HG02763 (cell line): ENCODE data around the gene FAM181A.

ENCODE experiments used
- ATAC-seq: cut with Tn5 transposase; IDR thresholded peaks from one replicate; pipeline ENCODE4 v1.9.1; 2021; ENCODE audit warnings: mild to moderate bottlenecking, moderate library complexity; ENCODE audit not compliant: unreplicated experiment

FAM181A gene

DNA sequence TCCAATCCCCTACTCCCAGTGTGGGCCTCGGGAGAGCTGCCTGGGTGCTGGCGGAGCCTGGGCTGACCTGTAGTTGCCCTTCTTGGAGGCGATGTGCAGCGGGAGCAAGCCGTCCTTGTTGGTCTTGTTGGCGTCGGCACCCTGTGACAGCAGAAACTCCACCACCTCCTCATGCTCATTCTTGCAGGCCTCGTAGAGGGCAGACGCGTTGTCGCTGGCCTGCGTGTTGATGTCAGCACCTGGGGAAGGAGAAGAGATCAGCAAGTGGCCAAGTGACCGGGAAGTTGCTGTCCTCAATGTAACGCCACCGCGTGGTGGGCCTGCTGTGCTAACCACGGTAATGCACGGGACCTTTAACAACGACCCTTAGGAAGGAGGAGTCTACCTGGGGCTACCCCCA, 20.1 kb downstream of the FAM181A start:
- ATAC-seq, result no peak

DNA sequence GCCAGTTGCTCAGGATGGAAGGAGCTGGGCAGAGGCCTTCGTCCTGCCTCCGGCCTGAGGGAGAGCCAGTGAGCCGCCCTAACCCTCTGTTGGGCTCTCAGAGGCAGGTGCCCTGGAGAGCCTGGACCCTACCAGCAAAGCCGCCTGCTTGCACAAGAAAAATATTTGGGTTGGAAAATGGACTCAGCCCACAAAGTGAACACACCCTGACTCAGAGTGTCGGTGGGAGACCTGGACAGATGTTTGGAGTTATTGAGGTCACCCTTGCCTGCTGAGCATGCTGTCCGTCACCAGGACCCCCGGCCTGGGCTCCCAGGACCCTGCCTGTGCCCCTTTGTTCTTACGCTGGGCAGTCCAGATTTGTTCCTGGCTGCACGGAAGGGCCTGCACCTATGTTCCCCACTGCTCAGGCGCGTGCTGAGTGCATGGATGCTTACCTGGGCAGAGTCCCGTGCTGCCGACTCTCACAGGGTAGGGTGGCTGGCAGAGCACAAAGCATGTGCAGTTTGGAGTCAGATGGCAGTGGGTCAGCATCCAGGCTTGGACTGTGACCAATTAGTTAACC, 22.4 kb downstream of the FAM181A start:
- ATAC-seq, result no peak

DNA sequence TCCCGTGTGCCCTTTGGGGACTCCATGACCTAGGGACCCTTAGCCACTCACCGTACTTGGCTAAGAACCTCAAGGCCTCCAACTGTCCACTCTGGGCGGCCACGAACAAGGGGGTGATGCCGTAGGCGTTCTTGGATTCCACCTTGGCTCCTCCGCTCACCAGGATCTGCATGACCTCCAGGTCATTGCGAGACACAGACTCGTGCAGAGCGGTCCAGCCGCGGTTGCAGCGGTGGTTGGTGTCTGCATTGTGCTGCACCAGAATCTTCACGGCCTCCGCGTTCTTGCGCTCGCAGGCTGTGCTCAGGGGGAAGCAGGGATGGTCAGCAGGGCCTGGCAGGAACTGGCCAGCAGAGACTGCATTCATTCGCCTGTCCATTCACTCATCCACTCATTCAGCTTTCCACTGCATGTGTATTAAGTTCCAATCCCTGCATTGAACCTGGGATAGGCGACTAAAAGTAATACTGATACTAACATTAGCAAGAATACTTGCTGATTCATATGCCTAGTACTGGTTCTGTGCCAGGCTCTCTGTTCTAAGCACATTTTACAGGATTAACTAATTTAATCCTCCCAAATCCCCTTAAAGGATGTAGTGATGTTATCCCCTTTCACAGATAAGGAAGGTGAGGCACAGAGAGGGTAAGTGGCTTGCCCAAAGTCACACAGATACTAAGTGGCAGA, 23.9 kb downstream of the FAM181A start:
- ATAC-seq, result no peak

DNA sequence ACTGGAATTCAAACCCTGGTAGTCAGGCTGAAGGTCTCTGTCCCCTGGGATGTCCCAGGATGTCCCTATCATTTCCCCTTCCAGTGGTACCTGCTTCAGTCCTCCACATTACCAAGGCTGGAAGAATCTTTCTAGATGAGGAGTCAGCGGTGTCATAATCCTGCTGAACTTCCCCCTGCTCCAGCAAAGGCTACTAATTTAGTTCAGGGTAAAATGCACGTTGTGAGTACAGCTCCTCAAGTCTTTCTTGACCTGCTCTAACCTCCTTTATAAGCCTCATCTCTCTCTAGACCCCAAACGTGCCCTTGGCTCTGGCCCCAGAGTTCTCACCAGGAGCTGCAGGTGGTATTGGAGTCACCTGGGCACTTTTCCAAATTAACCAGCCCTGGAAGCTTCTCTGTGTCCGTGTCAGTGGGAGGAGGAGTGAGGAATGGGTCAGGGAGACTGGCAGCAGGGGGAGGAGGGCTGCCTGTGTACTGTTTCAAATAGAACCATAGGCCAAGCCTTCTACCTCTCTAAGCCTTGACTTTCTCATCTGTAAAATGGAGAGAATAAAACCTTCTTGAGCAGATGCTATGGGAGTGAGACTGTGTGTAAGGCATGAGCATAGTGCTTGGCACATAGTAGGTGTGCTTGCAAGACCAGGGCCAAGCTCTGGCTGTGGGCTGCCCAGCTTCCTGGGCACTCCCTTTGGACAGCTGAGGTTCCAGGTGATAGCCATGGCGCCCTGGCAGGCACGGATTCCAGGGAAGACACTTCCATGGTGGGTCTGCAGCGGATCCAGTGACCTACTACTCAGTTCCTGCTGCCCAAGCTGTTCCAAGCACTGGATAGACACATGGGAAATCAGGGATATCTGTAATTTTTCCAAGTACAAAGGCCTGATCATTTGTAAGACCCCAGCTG, 24.7 kb downstream of the FAM181A start:
- no peak for ATAC-seq

DNA sequence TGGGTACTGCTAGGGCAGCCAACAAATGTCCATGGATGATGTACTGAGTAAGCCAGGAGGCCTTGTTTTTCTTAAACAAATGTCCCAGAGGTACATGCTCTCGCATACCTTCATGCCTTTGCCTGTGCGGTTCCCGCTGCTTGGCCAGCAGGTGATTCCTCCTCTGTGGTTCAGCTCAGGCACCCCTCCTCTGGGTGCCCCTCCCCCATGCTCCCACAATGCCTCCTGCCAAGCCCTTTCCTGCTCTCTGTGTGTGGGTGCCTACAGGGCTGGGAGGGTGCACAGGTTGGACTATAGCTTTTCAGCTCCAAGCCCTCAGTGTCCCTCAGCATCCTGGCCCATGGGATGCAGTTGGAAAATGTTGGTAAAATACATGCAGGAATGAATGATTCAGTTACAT, 25.7 kb downstream of the FAM181A start:
- ATAC-seq, result no peak

DNA sequence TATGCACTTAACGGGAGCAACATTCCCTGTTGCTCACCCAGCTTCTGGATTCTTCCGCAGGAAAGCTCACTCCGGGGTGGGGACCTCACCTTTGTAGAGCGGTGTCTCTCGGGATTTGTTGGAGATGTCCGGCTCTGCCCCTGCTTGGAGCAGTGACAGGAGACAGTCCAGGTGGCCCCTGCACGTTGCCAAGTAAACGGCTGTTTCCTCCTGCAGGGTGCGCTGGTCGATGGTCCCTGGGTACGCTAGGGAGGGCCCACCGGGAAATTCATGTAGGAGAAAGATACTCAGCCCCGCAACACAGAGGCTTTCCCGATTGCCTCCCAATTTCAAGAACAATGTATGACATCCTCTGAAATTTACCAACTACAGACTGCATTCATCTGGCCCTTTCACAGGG, 26.1 kb downstream of the FAM181A start:
- ATAC-seq, result no peak

DNA sequence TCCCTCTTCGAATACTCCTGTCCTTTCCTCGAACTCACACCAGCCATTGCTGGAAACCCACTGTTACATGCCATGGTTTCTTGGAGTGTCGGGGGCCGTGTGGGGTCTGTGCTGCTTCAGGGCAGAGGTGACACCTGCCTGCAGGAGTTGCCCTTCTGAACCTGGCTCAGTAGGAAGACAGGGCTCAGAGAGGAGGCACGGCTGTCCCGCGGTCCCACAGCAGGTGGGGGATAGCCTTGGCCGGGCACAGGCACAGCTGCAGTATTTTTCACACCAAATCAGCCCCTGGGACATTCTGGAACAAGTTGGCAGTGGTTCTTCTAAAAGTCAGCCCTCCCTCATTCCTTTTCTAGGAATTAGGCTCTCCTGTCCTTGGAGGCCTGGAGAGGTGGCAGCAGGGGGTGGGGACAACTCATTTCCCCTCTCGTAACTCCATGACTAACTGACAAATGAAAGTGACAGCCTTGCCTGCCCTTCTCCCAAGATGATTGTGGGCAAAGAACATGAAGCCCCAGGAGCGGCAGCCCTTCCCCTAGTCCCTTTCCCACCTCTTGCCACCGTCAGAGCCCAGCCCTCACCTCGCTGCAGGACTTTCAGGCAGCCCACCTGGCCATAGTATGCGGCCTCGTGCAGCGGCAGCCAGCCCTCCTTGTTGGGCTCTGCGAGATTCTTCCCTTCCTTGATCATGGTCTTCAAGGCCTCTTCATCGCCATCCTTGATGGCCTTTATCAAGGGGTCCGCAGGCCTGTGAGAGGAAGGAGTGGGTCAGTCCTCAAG, 26.8 kb downstream of the FAM181A start:
- ATAC-seq, result no peak

DNA sequence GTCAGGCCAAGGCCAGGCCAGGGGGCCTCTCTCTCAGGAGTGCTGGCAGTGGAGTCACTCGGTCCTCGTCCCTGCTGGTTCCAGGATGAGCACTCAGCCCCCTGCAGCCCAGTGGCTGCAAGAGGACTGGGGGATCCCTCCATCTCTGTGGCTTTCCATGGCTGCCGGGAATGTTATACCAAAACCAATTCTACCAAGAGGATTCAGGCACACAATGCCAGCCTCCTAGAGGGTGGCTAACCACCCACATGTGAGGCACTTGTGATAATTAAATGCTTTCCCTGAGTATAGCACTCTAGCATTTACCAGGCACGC, 27.3 kb downstream of the FAM181A start:
- no peak for ATAC-seq

DNA sequence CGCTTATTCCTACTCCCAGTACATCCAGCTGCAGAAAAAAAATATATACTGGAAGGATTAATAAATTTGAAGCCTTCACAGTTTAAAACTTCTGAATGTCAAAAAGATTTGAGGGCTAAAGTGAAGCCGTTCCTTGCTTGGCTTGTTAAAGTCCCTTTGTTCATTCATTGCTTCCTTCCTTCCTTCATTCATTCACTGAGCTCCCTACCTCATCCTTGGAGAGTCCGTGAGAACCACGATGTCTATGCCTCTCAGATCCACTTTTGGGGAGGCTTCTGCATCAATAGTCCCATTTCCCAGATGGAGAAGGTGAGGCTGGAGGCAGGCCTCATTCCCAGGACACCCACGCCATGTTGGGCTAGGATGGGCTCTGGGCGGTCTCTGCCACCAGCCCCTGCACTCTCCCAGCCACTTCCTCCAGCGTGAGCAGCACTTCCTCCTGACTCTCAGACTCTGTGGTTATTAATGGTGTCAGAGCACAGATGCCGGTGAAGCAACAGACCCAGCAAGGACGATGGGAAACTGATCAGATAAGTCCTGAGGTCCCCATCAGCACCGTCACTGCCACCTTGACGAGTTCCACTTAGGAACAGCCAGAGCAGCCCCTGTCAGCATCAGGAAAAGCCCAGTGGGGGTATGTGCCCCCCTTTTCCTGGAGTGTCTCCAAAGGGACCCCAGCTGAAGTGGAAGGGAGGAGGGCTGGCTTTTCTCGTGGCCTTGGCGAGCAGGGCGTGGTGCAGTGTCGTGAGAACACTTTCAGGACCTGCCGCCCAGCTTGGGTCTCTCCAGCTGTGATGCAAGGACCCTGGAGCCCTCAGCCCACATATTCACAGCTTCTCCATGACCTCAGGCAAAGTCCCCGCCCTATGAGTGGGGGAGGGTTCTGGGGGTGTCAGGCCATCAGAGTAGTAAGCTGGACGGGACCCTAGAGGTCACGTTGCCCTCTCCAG, 28.0 kb downstream of the FAM181A start:
- ATAC-seq, result no peak

DNA sequence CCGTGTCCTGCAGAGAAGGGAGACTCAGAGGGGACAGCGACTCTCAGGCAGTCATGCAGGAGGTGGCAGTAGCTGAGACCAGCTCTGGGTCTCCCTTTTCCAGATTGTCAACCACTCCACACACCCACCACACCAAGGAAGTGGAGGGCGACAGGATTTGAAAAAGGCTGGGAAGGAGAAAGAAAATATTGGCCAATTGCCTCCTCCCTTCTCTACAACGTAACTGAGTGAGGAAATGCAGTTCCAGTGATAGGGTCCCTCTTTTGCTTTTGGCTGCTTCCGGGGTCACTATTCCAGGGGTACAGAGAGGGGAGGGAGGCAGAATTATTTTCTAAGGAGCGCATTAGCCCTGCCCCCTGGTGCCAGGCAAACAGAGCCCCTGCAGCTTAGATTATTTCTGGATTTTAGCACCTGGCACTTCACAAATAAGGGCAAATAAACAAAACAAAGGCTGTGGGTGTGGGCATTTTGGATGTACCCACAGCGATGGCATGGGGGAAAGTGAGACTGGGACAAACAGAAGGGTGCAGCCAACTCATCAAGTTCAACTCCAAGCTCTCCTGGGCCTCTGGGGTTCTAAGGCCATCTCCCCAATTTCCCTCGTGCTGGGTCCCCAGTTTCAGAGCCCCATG, 28.8 kb downstream of the FAM181A start:
- ATAC-seq, result no peak

DNA sequence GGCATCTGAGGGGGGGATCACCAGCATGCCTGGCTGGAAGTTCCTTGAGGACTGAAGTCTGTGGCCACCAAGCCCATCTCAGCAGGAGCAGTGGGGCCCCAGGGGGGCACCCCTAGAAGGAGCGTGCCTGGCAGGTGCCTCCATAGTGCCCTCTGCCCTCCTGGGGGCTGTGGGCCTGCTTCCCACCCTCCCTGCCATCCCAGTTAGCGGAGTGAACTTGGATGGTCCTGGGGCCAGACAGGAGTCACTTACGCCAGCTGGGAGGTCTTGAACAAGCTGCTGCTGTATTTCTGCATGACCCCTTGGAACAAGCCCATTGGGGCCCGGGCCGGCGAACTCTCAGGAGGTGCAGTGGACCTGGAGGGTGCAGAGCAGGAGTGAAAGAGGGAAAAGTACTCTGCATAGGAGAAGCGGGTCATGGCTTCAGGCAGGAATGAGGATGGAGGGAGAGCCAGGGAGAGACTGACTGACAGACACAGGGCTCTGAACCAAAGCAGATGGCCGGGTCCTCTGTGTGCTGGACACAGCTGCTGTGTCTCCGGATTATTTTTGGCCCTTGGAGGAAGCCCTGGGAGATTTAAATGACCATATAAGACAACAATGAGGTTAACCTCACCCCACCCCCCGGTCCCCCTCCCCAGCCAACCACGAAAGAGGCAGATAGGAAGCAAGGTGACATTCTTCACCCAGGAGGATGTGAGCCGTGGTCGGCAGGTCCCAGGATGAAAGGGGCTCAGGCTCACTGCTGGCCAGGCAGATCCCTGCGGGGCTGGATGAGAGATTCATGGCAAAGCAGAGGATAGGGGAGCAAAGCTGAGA, 29.6 kb downstream of the FAM181A start:
- no peak for ATAC-seq

DNA sequence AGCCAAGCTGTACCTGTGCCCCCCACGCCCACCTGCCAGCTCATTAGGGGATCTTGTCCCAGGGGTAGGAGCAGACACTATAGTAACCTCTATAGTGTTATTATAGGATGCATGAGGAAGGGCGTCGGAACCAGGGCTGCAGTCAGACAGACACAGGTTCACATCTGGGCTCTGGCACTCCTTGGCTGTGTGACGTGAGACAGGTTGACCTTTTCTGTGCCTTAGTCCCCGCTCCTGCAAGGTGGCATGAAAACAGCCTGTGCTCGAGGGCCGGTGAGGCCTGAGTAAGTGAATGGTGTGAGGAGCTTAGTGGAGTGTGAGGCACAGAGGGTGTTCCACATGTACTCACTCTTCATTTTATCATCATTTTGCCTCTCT, 30.2 kb downstream of the FAM181A start:
- ATAC-seq, result no peak

DNA sequence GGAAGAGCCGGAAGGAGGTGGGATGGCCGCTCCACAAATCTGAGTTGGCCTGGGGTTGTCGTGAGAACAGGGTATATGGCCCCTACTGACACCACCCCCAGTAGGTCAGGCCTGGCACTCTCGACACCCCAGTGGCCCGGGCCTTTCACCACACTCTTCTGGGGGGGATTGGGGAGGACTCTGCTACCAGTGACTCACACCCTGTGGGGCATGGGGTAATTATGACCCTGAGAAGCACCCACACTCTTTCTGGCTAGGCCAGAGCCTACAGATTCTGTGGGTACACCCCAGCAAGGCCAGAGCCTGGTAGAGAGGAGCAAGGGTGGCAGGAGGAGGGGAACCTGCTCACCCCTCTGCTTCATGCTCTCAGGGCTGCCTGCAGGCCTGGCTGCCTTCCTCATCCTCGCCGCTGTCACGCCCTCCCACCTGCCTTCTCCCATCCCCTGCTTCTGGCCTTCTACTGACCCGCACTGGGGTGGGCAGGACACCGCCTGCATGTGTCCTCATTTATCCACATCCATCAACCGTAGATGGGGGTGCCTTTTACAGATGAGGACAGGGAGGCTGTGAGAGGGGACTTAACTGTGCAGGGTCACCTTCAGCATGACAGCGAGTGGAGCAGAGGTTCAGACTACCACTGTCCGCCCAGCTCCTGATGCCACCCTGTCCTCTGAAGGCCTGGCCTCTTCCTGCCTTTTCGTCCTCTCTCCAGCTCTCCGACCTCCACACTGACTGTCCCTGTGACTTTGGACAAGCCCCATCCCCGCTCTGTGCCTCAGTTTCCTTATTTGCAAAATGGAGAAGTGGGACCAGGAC, 30.8 kb downstream of the FAM181A start:
- no peak for ATAC-seq

DNA sequence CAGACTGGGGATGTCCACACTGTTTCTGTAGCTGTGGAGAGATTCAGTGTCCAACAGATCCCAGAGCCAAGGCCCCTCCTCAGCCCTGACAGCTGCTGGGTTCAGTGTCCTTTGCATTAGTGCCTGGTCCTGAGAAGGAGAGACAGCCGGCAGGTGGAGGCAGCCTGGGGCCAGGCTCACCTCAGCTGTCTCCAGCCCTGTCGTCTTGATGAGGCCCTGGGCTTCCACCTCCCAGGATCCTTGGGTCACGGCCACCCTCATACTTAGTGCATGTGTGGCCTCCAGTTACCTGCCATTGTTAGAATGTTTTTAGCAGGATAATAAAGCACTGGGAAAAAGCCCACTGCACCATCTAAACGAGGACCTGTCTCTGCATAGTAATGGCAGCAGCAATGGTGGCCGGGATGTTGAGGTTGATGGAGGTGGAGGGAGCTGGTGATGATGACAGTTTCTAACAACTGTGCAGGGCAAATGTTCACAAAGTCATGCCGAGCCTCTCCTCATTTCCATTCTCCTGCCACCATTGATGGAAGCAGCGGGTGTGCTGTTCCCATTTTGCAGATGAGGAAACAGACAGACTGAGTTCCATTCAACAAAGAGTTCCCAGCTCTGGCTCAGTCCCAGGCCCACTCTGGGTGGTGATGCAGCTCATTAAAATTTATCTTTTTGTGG, 31.6 kb downstream of the FAM181A start:
- ATAC-seq, result no peak

DNA sequence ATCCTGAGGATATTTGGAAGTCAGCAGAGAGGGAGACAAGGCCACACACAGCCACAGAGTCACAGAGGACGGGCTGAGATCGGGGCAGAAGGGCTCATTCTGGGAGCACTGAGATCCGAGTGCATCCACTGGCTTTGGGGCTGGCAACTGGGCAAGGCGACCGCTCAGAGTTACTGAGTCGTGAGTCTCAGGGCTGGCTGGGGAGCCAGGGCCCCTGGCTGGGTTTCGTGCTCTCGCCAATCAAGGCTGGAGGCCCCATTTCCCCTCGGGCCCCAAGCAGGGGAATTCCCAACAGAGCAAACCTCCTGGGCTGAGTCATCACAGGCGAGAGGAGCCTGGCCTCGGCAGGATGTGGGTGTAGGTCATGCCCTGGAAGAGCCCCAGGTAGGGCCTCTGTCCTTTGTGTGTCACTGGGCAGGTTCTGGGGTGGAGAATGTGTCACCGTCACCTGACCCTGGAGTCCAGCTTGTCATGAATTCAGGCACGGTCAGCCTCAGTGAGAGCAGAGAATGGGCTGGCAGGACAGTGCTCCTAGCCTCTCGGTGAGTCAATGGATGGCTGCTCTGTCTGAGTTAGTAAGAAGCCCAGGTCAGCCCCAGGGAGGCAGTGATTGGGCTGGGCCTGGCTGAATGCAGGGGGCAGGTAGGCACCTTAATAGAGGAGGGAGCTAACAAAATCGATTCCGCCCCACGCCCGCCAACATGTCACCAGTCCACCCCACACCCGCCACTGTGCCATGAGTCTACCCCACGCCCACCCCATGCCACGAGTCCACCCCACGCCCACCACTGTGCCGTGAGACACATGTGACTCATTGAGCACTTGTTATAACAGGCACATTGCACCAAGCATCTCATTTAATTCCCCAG, 32.3 kb downstream of the FAM181A start:
- peak; percentile 68 for ATAC-seq

DNA sequence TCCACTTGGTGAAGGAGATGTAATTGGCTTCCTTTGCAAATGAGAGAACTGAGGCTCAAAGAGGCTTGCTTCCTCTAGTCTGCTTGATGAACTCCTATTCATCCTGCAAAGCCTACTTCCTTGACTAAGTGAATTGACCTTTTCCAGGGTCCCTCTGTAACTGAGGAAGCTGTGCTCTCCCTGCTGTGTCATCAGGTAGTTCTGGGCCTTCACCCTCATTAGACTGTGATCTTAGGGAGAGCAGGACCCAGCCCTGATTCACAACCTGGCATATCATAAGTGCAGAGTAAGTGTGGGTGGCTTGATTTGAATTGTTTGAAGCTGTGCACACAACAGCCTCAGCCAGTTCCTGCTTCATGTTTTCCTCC, 32.9 kb downstream of the FAM181A start:
- ATAC-seq, result no peak
